Pons (tissue), 1 donor: ENCODE measurements around the gene ODF4.
"Not testable (repeated sequence)": the region's sequence is repeated elsewhere in the genome, so short reads cannot be mapped to it uniquely, and the experiment has no call there.

Experiments
- DNase-seq: peaks from one replicate; pipeline ENCODE4 v3.0.0-alpha.2; 2016; ENCODE audit warnings: low spot score

Gene ODF4

GRCh38 chr17:8394497-8394896, 54.9 kb downstream of the ODF4 start:
- not testable (repeated sequence) for DNase-seq
